CD4-positive, alpha-beta T cell (primary cell): ENCODE measurements around the gene PAX2. TPM values are rescaled to one million over a fixed set of nuclear protein-coding genes. Genes with fewer than 3 reads are reported as not detected.

Source experiments
- ATAC-seq: fragments of 200-7000 bp; cut with Tn5 transposase; one replicate; pipeline ENCODE4 v1.10.0; 2022; ENCODE audit warnings: mild to moderate bottlenecking; ENCODE audit not compliant: poor library complexity
- CTCF ChIA-PET: fragments of 350-600 bp; sonication (Branson Sonifier 250); formaldehyde crosslinking; loops from one replicate; lab custom pipeline; 2021; ENCODE audit warnings: antibody characterized with exemption, inconsistent platforms; lab: Charles Lee
- POLR2A ChIA-PET: fragments of 350-600 bp; sonication (Branson Sonifier 250); formaldehyde crosslinking; loops from one replicate; lab custom pipeline; 2021; ENCODE audit warnings: antibody characterized with exemption, inconsistent platforms; lab: Charles Lee
- DNase-seq, 14 experiments: peaks; one replicate each; pipeline ENCODE4 v3.0.0-alpha.2; 2013 to 2020; ENCODE audit warnings: mixed read lengths in 2 of 14
- H3K27ac ChIP-seq, 2 donors: one replicate each; pipeline versions ENCODE4 v1.5.1 to v1.7.0; 2013; ENCODE audit warnings: low read length in 2 of 2, low read depth in 1 of 2, mild to moderate bottlenecking in 1 of 2
- H3K27me3 ChIP-seq, 2 experiments: 1 replicate in 1 of 2; 2 replicates in 1 of 2; pipeline versions ENCODE4 v1.6.1 to v1.7.0; 2013; ENCODE audit warnings: low read length in 2 of 2, control low read depth in 1 of 2, mild to moderate bottlenecking in 1 of 2, moderate library complexity in 1 of 2; ENCODE audit not compliant: insufficient read depth in 2 of 2, control insufficient read depth in 1 of 2
- H3K36me3 ChIP-seq: one replicate; pipeline ENCODE4 v1.6.1; 2013; ENCODE audit warnings: low read length, control low read depth; ENCODE audit not compliant: insufficient read depth
- H3K4me1 ChIP-seq: one replicate; pipeline ENCODE4 v1.6.1; 2013; ENCODE audit warnings: low read length, control low read depth; ENCODE audit not compliant: insufficient read depth
- H3K4me3 ChIP-seq: one replicate; pipeline ENCODE4 v1.5.1; 2013; ENCODE audit warnings: mild to moderate bottlenecking, low read length, moderate library complexity
- H3K9me3 ChIP-seq, 2 experiments: 1 replicate in 1 of 2; 2 replicates in 1 of 2; pipeline versions ENCODE4 v1.6.1 to v1.7.0; 2013; ENCODE audit warnings: low read length in 2 of 2, mild to moderate bottlenecking in 2 of 2, control low read depth in 1 of 2, moderate library complexity in 1 of 2; ENCODE audit not compliant: control insufficient read depth in 1 of 2, insufficient read depth in 1 of 2
- H3K27ac Mint-ChIP-seq: one replicate; pipeline ENCODE4 v1.8.0; 2020; ENCODE audit warnings: mixed read lengths
- H3K27me3 Mint-ChIP-seq: one replicate; pipeline ENCODE4 v1.8.0; 2021; ENCODE audit warnings: mixed read lengths
- H3K36me3 Mint-ChIP-seq: one replicate; pipeline ENCODE4 v1.8.0; 2021; ENCODE audit warnings: low read depth, mixed read lengths
- H3K4me1 Mint-ChIP-seq: one replicate; pipeline ENCODE4 v1.8.0; 2021; ENCODE audit warnings: low read depth, mixed read lengths
- H3K4me3 Mint-ChIP-seq: one replicate; pipeline ENCODE4 v1.8.0; 2020; ENCODE audit warnings: mild to moderate bottlenecking, mixed read lengths
- H3K9me3 Mint-ChIP-seq: one replicate; pipeline ENCODE4 v1.8.0; 2020; ENCODE audit warnings: mixed read lengths
- CTCF ChIP-seq: fragments of 200-600 bp; IDR thresholded peaks from one replicate; pipeline ENCODE4 v1.8.0; 2022; ENCODE audit warnings: antibody characterized with exemption, mild to moderate bottlenecking
- intact Hi-C, 2 experiments: fragments of 100-400 bp; cut with DNase I in 1 of 2; cut with micrococcal nuclease in 1 of 2; formaldehyde crosslinking; loops; one replicate each; pipeline versions ENCODE4 v1.15.1 to v1.9.0; 2023 to 2025; cut with DNase I, micrococcal nuclease
- total RNA-seq, 174 experiments: library from RNA in 2 of 174; stranded (reverse) in 2 of 174; gene quantifications; one replicate each; pipeline ENCODE4 v1.2.3 and lab custom pipeline; 2021 to 2026

PAX2 gene
- total RNA-seq, 2 experiments from 2014 or later: not detected

GRCh38 chr10:100878291-100878910 is 133.0 kb downstream of the PAX2 start:
- H3K36me3 ChIP-seq: no peaks in the 10 kb centered on the region
- ChIA-PET POLR2A (interaction anchor here (0.7 kb wide), 1 partner anchor 11 kb away, joined by 3 read pairs; no protein-coding TSS in a partner anchor), CTCF (interaction anchor here (1.4 kb wide), 1 partner anchor 316 kb away, joined by 5 read pairs; no protein-coding TSS in a partner anchor)
- ATAC-seq (peak; percentile 73), DNase-seq (peak in 5 of 14 experiments; percentile 4 to 45 (median 29))
- H3K27ac Mint-ChIP-seq: no peak overlapping the region
- no peaks in the 10 kb centered on the region for H3K4me1 Mint-ChIP-seq
- no peaks in the 10 kb centered on the region for H3K36me3 Mint-ChIP-seq
- no peak overlapping the region for H3K4me3 Mint-ChIP-seq
- no peaks in the 10 kb centered on the region for H3K9me3 Mint-ChIP-seq
- H3K27me3 ChIP-seq: peaks cover 0 to 2% of the 10 kb centered on the region in 2 experiments
- no peak for TF ChIP-seq CTCF
- intact Hi-C loops: loop anchor here in 1 of 2 experiments (5.0 kb wide), 2 partner anchors 206 to 316 kb away; no protein-coding TSS in a partner anchor
- H3K4me3 ChIP-seq: no peak overlapping the region
- H3K9me3 ChIP-seq: no peaks in the 10 kb centered on the region
- no peak overlapping the region for H3K27ac ChIP-seq
- H3K27me3 Mint-ChIP-seq: peaks cover 11% of the 10 kb centered on the region
- H3K4me1 ChIP-seq: no peaks in the 10 kb centered on the region

Other genes with a start within 250 kb of the PAX2 start
- gene SEC31B, start 225.7 kb upstream of the PAX2 start, total RNA-seq: 10 to 100 TPM; 49.2 to 52.1 TPM
- 100 to 1,000 TPM; 155 to 173 TPM for gene NDUFB8, start 215.7 kb upstream of the PAX2 start, total RNA-seq
- gene HIF1AN, start 209.6 kb upstream of the PAX2 start, total RNA-seq: 10 to 100 TPM; 29.7 to 30.5 TPM
- 10 to 100 TPM; 11.1 TPM for gene SLF2, start 167.4 kb downstream of the PAX2 start, total RNA-seq
- 1 to 10 TPM; 1.1 to 1.6 TPM for gene SEMA4G, start 223.9 kb downstream of the PAX2 start, total RNA-seq
- 10 to 100 TPM; 28.5 to 31.0 TPM for gene MRPL43, start 241.9 kb downstream of the PAX2 start, total RNA-seq
- gene TWNK, start 242.0 kb downstream of the PAX2 start, total RNA-seq: 1 to 10 TPM; 2.7 to 2.8 TPM